ENCODE results near the gene RET.
"Not testable (repeated sequence)": the region's sequence is repeated elsewhere in the genome, so short reads cannot be mapped to it uniquely, and the experiment has no call there.

The RET gene

GRCh38 chr10:43079856-43080255 lies 3.0 kb downstream of the RET start:
- DNase-seq = no peak

GRCh38 chr10:43082087-43082486 lies 5.2 kb downstream of the RET start:
- DNase-seq = no peak

GRCh38 chr10:43082746-43083145 lies 5.9 kb downstream of the RET start:
- DNase-seq = no peak

GRCh38 chr10:43083764-43084163 lies 6.9 kb downstream of the RET start:
- no peak for DNase-seq

- DNase-seq = no peak
Measured at GRCh38 chr10:43084812-43085211, 7.9 kb downstream of the RET start.

GRCh38 chr10:43086321-43086942 lies 9.6 kb downstream of the RET start:
- no peak for DNase-seq

GRCh38 chr10:43089519-43089918 lies 12.7 kb downstream of the RET start:
- no peak for DNase-seq

GRCh38 chr10:43090188-43090587 lies 13.3 kb downstream of the RET start:
- no peak for DNase-seq

- no peak for DNase-seq
Measured at GRCh38 chr10:43090664-43091063, 13.8 kb downstream of the RET start.

GRCh38 chr10:43091846-43092245 lies 15.0 kb downstream of the RET start:
- no peak for DNase-seq

GRCh38 chr10:43093423-43094076 lies 16.7 kb downstream of the RET start:
- DNase-seq = no peak

- no peak for DNase-seq
Measured at GRCh38 chr10:43094085-43094484, 17.2 kb downstream of the RET start.

- DNase-seq = not testable (repeated sequence)
Measured at GRCh38 chr10:43099339-43099738, 22.5 kb downstream of the RET start.

GRCh38 chr10:43099928-43100327 lies 23.1 kb downstream of the RET start:
- DNase-seq = no peak

- DNase-seq = no peak
Measured at GRCh38 chr10:43100366-43100765, 23.5 kb downstream of the RET start.

- DNase-seq = no peak
Measured at GRCh38 chr10:43102063-43102828, 25.4 kb downstream of the RET start.

- peak; percentile 32 for DNase-seq
Measured at GRCh38 chr10:43105102-43105955, 28.5 kb downstream of the RET start.

GRCh38 chr10:43105956-43106229 lies 29.0 kb downstream of the RET start:
- DNase-seq = no peak

GRCh38 chr10:43106256-43107091 lies 29.6 kb downstream of the RET start:
- DNase-seq = no peak

GRCh38 chr10:43108951-43109350 lies 32.1 kb downstream of the RET start:
- DNase-seq = no peak

- no peak for DNase-seq
Measured at GRCh38 chr10:43109671-43110249, 32.9 kb downstream of the RET start.

All from DMS79 (cell line).